Activated T-helper 1 cell treated with anti-CD3 and anti-CD28 coated beads, Interleukin-12 subunit alpha, Interleukin-12 subunit beta, Interleukin-2, Interleukin-4 antibody, amounts not matched to agents 30 ng/mL and 10 ng/mL and 1 ng/mL, durations not matched to agents 14 hours and 24 hours and 36 hours (primary cell): ENCODE results near the gene LRCH1. TPM values are rescaled to one million over a fixed set of nuclear protein-coding genes. Genes with fewer than 3 reads are reported as not detected.

Source experiments
- DNase-seq: peaks from one replicate; pipeline ENCODE4 v3.0.0; 2021; ENCODE audit warnings: low spot score
- H3K27ac Mint-ChIP-seq: one replicate; pipeline ENCODE4 v1.8.0; 2021; ENCODE audit warnings: mild to moderate bottlenecking, mixed read lengths
- H3K27me3 Mint-ChIP-seq: one replicate; pipeline ENCODE4 v1.8.0; 2022; ENCODE audit warnings: mild to moderate bottlenecking, moderate library complexity, mixed read lengths; ENCODE audit not compliant: insufficient read depth
- H3K36me3 Mint-ChIP-seq: one replicate; pipeline ENCODE4 v1.8.0; 2021; ENCODE audit warnings: low read depth, mixed read lengths
- H3K4me1 Mint-ChIP-seq: one replicate; pipeline ENCODE4 v1.8.0; 2021; ENCODE audit warnings: low read depth, mixed read lengths
- H3K4me3 Mint-ChIP-seq: one replicate; pipeline ENCODE4 v1.8.0; 2021; ENCODE audit warnings: mild to moderate bottlenecking, moderate library complexity, mixed read lengths
- H3K9me3 Mint-ChIP-seq: one replicate; pipeline ENCODE4 v1.8.0; 2021; ENCODE audit warnings: mixed read lengths
- intact Hi-C: fragments of 100-400 bp; cut with micrococcal nuclease; formaldehyde crosslinking; loops from one replicate; pipeline ENCODE4 v1.15.1; 2024
- total RNA-seq: library from RNA; stranded (reverse); gene quantifications from 2 replicates; pipeline ENCODE4 v1.2.3, GENCODE V29; 2022

Gene LRCH1
- total RNA-seq, 1 donor from 2014 or later, result 20.3 TPM

DNA sequence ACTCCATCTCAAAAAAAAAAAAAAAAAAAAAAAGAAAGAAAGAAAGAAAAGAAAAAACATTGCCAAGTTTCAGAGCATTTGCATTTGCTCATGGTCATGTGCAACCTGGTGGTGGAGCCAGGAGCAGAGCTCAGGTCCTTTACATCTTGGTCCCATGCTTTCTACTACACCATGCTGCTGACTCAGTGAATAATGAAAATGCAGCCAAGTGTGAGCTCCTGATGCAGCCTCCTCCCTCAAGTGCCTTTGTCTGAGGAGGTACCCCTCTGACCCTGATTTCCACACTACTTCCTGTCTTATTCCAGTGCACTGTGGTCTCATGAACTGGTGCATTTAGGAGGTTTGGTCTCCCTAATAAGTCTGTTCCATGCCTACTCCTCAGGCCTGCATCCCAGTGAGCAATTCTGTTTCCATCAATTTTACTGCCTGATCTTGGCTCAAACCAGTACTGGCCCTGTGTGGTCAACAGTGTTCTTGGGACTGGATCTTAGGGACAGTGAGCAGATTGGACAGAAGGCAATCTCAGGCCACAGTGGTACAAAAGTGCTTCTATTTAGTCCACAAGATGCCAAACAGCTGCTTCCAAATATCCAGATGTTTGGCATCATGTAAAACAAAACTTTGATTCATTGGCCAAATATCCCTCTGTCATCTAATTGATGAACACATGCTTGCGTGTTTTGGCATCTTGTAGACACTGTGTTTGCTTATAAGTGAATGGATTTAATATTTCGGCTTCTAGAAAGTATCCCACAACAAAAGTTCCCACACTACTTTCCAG is 28.8 kb upstream of the LRCH1 start:
- Mint-ChIP-seq H3K27ac (no peak overlapping the region), H3K4me3 (no peak overlapping the region), H3K36me3 (no peaks in the 10 kb centered on the region), H3K9me3 (no peaks in the 10 kb centered on the region), H3K27me3 (peaks cover 5% of the 10 kb centered on the region), H3K4me1 (no peaks in the 10 kb centered on the region)
- intact Hi-C loops, result no loop called here
- no peak for DNase-seq

DNA sequence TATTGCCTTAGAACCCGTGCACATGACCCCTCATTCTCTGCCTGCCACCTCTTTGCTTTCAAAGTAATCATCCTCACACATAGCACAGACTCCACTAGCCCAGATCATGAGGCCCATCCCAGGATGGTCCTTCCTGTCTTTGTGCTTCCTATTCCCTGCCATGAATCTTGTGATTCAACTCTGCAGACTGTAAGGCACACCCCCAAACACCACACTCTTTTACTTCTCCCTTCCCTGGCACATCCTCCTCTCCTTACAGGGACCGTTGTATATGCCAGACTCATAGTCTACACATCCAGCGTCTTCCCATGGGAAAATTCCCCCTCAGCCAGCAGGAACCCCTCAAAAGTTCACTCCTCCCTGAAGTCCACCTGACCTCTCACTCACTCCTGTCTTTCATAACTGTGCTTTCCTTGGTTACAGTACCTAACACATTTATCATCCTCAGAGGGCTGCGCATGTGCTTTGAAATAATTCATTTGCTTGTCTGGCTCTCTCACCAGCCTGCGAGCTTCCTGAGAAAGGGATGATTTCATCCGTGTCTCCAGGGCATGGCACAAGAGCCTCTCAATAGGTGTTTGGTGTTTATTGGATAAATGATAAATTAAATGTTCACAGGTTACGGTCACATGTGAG is 26.8 kb upstream of the LRCH1 start:
- peaks cover 5% of the 10 kb centered on the region for H3K27me3 Mint-ChIP-seq
- no peaks in the 10 kb centered on the region for H3K9me3 Mint-ChIP-seq
- DNase-seq, result no peak
- H3K27ac Mint-ChIP-seq, result no peak overlapping the region
- H3K4me1 Mint-ChIP-seq, result peaks cover 19% of the 10 kb centered on the region
- no peaks in the 10 kb centered on the region for H3K36me3 Mint-ChIP-seq
- intact Hi-C loops, result no loop called here
- no peak overlapping the region for H3K4me3 Mint-ChIP-seq

DNA sequence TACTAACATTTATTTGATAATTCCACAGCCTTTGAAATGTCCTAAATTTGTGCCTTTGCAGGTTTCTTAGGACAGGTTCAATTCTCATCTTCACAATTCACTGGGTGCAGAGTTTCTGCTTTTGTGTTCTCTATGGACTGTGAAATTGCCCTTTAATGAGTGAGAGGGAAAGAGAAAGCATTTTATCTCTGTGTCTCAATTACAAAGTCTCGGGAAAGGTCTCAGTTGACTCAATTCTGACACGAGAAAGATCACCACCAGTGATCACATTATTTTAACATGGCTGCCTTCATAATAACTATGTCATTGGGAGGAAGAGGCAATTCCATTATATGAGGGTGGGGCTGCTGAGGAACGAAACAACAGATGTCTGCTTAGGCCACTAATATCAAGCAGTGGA is 26.2 kb upstream of the LRCH1 start:
- DNase-seq, result no peak
- Mint-ChIP-seq H3K36me3 (no peaks in the 10 kb centered on the region), H3K4me1 (peaks cover 24% of the 10 kb centered on the region), H3K27ac (no peak overlapping the region), H3K4me3 (no peak overlapping the region), H3K27me3 (peaks cover 7% of the 10 kb centered on the region), H3K9me3 (no peaks in the 10 kb centered on the region)
- intact Hi-C loops, result no loop called here

DNA sequence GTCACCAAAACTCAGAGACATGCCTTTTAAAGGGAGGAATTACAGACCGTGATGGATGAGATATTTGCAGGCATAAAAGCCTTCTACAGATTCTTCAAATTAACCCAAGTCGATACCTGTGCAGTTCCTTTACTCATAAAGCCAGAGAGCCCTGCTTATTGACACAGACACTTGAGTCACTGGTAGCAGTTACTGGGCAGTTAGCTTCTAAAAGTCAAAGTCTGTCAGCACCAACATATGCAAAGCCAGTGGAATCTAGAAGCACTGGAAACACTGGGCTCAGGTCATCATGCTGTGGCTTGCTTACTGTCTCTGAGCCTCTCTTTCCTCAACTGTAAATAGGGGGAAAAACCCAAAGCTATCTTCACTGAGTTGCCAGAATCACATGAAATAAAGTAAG is 25.7 kb upstream of the LRCH1 start:
- Mint-ChIP-seq H3K27ac (no peak overlapping the region), H3K27me3 (peaks cover 7% of the 10 kb centered on the region), H3K9me3 (no peaks in the 10 kb centered on the region), H3K4me3 (no peak overlapping the region), H3K36me3 (no peaks in the 10 kb centered on the region), H3K4me1 (peaks cover 26% of the 10 kb centered on the region)
- intact Hi-C loops, result no loop called here
- DNase-seq, result no peak

DNA sequence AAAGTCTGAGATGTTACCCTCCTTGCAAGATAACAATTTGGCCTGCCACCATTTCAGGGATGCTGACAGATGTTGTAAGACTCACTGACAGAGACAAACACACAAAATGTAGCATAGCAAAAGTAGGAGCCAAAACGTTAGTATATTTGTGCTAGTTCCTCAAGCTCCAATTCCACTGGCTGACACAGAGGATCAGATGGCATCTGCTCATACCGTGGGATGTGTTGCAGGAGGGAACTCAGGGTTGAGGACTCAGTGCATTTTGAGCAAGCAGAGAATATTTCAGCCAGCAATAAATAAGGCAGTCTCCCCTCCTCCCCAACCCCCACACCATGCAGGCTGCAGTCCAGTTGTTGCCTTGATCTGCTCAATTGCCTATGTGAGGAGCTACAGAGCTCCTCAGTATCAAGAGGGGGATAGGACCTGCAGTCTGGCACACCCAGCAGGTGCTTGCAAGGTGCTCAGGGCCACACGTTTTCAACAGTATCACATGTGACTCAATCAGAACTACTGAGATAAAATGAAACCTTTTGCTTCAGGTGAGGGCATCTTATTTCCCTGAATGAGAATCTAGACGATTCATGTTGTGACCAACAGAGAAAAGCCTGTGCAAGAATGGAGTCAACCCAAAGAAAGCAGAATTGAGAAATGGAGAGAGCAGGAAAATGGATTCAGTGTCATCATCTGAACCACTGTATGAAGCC is 23.6 kb upstream of the LRCH1 start:
- no peak overlapping the region for H3K4me3 Mint-ChIP-seq
- H3K4me1 Mint-ChIP-seq, result peaks cover 26% of the 10 kb centered on the region
- DNase-seq, result no peak
- peak overlapping the region; percentile 32 for H3K27ac Mint-ChIP-seq
- no peaks in the 10 kb centered on the region for H3K9me3 Mint-ChIP-seq
- no peaks in the 10 kb centered on the region for H3K36me3 Mint-ChIP-seq
- H3K27me3 Mint-ChIP-seq, result peaks cover 5% of the 10 kb centered on the region
- intact Hi-C loops, result no loop called here

DNA sequence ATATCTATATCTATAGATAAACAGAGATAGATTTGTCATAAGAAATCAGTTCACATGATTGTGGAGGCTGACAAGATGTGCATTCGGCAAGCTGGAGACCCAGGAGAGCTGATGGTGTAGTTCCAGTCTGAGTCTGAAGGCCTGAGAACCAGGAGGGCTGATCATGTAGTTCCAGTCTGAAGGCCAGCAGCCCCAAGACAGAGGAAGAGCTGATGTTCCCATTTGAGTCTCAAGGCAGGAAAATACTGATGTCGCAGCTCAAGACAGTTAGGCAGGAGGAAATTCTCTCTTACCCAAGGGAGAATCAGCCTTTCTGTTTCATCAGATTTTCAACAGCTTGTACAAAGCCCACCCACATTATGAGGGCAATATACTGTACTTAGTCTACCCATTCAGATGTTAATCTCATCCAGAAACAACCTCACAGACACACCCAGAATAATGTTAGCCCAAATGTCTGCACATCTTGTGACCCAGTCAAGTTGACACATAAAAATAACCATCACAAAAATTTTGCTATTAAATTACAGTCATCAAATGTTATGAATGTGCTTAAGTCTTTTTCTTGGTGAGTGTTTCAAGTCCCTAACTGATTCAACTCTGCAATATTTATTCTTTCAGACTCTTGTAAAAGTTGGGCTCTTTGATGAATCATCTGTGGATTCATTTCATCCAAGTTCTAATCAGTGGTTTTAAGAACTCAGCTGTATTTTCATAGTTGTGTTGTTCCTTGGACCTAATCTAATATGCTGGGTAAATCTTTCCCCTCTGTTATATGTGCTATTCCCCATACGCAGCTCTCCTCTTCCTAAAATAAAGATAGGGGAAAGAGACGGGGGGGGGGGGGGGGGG is 22.7 kb upstream of the LRCH1 start:
- Mint-ChIP-seq H3K27me3 (peaks cover 3% of the 10 kb centered on the region), H3K4me3 (no peak overlapping the region), H3K4me1 (peaks cover 26% of the 10 kb centered on the region), H3K36me3 (no peaks in the 10 kb centered on the region), H3K27ac (peak overlapping the region; percentile 43), H3K9me3 (no peaks in the 10 kb centered on the region)
- intact Hi-C loops, result no loop called here
- no peak for DNase-seq

DNA sequence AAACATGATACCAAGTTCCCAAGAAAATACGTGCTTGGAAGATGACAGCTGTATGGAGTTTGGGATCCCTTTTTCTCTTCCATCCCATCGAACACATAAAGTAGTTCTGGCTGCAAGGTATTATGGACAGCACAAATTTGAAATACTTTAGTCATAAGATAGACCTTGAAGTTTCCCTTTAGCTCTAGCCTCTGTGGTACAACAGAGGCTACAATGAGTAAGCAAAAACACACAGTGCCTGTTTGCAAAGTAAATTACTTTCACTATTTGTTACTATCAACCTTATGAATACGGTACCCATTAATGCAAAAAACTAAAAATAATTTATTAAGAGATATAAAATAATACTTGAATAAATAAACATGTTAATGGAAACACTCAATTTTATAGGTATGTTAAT is 21.0 kb upstream of the LRCH1 start:
- Mint-ChIP-seq H3K4me1 (peaks cover 26% of the 10 kb centered on the region), H3K27ac (no peak overlapping the region), H3K4me3 (no peak overlapping the region), H3K27me3 (peaks cover 3% of the 10 kb centered on the region), H3K36me3 (no peaks in the 10 kb centered on the region), H3K9me3 (no peaks in the 10 kb centered on the region)
- intact Hi-C loops, result no loop called here
- no peak for DNase-seq

DNA sequence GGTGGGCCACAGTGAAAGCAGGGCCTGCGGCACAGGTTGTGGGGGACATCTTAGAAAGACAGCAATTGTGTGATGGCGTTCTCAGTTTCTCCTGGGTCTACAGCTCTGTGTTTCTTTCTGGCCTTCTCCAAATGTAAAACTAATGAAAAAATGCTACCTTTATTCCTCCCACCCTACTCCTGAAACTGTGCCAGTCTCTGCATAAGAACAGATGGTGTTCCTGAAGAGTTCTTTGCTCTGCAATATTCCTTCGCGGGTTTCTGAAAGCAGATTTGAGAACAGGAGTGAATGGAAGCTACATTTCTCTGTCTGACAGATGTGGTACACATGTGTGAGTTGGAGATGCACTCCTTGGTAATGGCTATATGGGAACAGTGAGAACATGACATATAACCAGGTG is 18.0 kb upstream of the LRCH1 start:
- Mint-ChIP-seq H3K27ac (no peak overlapping the region), H3K9me3 (no peaks in the 10 kb centered on the region), H3K27me3 (peaks cover 2% of the 10 kb centered on the region), H3K36me3 (no peaks in the 10 kb centered on the region), H3K4me3 (no peak overlapping the region), H3K4me1 (peaks cover 19% of the 10 kb centered on the region)
- intact Hi-C loops, result no loop called here
- no peak for DNase-seq

DNA sequence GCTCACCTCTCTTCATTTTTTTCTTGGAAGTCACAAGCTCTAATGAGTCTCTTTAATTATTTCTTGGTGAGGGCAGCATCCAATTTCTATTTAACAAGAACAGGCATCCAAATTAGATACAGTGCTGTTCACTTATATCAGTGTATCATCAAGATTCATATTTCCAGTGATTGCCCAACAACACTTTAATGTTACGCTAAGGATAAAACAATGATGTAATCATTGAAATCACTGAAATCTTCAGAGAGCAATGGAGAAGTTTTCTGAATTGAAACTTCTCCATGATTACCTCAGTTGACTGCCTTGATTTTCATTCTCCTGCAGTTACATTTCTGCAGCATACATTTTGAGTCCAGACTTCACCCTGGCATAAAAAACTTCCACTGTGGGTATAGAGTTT is 17.1 kb upstream of the LRCH1 start:
- DNase-seq, result no peak
- no peak overlapping the region for H3K27ac Mint-ChIP-seq
- H3K9me3 Mint-ChIP-seq, result no peaks in the 10 kb centered on the region
- H3K4me1 Mint-ChIP-seq, result peaks cover 11% of the 10 kb centered on the region
- intact Hi-C loops, result no loop called here
- peaks cover 5% of the 10 kb centered on the region for H3K27me3 Mint-ChIP-seq
- H3K4me3 Mint-ChIP-seq, result no peak overlapping the region
- H3K36me3 Mint-ChIP-seq, result no peaks in the 10 kb centered on the region

DNA sequence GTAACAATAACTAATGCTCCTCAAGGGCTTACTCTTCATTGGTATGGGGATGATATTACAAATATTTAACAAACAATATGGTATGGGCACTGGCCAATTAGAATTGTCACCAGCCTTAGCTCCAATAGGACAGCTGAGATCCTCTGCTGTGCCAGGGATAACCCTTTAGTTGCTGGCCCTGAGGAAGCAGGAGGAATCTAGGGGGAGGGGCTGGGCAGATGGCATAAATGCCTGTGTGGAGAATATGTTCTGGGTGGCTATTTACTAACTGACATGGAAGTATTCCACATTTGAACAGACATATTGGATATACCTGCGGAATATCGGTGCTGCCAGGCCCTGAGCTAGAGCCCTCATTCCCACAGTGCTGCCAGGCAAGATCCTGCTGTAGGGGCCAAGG is 16.6 kb upstream of the LRCH1 start:
- Mint-ChIP-seq H3K4me1 (peaks cover 6% of the 10 kb centered on the region), H3K36me3 (no peaks in the 10 kb centered on the region), H3K4me3 (no peak overlapping the region), H3K27me3 (peaks cover 5% of the 10 kb centered on the region), H3K27ac (no peak overlapping the region), H3K9me3 (no peaks in the 10 kb centered on the region)
- intact Hi-C loops, result no loop called here
- DNase-seq, result no peak

DNA sequence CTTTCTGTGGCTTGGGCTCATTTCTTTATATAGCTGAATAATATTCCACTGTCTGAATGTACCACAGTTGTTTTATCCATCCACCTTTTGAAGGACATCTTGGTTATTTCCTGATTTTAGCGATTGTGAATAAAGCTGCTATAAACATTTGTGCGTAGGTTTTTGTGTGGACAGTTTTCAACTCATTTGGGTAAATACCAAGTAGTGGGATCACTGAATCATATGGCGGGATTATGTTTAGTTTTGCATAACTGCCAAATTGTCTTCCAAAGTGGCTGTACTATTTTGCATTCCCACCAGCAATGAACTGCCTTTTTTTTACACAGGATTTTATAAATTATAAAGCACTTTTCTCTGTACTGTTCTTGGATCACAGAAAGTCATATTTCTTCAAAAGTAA is 13.7 kb upstream of the LRCH1 start:
- peaks cover 4% of the 10 kb centered on the region for H3K27me3 Mint-ChIP-seq
- intact Hi-C loops, result no loop called here
- no peaks in the 10 kb centered on the region for H3K9me3 Mint-ChIP-seq
- H3K4me3 Mint-ChIP-seq, result no peak overlapping the region
- no peak for DNase-seq
- H3K36me3 Mint-ChIP-seq, result no peaks in the 10 kb centered on the region
- H3K27ac Mint-ChIP-seq, result no peak overlapping the region
- no peaks in the 10 kb centered on the region for H3K4me1 Mint-ChIP-seq

DNA sequence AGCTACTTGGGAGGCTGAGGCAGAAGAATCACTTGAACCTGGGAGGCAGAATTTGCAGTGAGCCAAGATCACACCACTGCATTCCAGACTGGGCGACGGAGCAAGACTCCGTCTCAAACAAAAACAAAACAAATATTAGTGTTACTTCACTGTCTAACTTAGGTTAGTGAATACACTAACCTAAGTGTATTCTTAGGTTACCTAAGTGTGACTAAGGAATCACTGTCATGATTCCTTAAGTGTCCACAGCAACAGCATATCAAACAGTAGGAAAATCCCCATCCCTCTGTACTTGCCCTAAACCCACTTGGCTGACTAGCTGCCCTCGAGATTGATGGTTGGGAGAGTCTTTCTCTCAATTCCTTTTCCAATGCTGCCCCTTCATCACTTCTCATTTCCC is 11.8 kb upstream of the LRCH1 start:
- Mint-ChIP-seq H3K36me3 (no peaks in the 10 kb centered on the region), H3K9me3 (no peaks in the 10 kb centered on the region), H3K27me3 (peaks cover 6% of the 10 kb centered on the region), H3K27ac (no peak overlapping the region), H3K4me3 (no peak overlapping the region), H3K4me1 (no peaks in the 10 kb centered on the region)
- no peak for DNase-seq
- intact Hi-C loops, result no loop called here
